H9 (cell line): Measurements from ENCODE around the gene SLC25A46. TPM values are rescaled to one million over a fixed set of nuclear protein-coding genes. Genes with fewer than 3 reads are reported as not detected.

Source experiments
- DNase-seq: peaks from one replicate; pipeline ENCODE4 v3.0.0-alpha.2; 2017
- H2AFZ ChIP-seq: one replicate; pipeline ENCODE4 v1.6.1; 2013; ENCODE audit warnings: mild to moderate bottlenecking, low read length, control low read depth, moderate library complexity
- H2AK5ac ChIP-seq: 2 replicates; pipeline ENCODE4 v1.6.1; 2013; ENCODE audit warnings: low read length, control low read depth, mixed read lengths; ENCODE audit not compliant: insufficient read length
- H2BK120ac ChIP-seq: one replicate; pipeline ENCODE4 v1.6.1; 2013; ENCODE audit warnings: low read depth, mild to moderate bottlenecking, low read length, control low read depth, inconsistent platforms; ENCODE audit not compliant: poor library complexity, severe bottlenecking
- H2BK12ac ChIP-seq: 2 replicates; pipeline ENCODE4 v1.6.1; 2013; ENCODE audit warnings: low read length, control low read depth, mixed read lengths, low read depth; ENCODE audit not compliant: insufficient read length
- H2BK15ac ChIP-seq: 2 replicates; pipeline ENCODE4 v1.6.1; 2013; ENCODE audit warnings: low read depth, low read length, control low read depth
- H2BK20ac ChIP-seq: one replicate; pipeline ENCODE4 v1.6.1; 2013; ENCODE audit warnings: low read depth, mild to moderate bottlenecking, low read length, control low read depth, inconsistent platforms; ENCODE audit not compliant: poor library complexity, severe bottlenecking
- H2BK5ac ChIP-seq: 2 replicates; pipeline ENCODE4 v1.6.1; 2013; ENCODE audit warnings: low read length, control low read depth, mixed read lengths; ENCODE audit not compliant: insufficient read length
- H3K14ac ChIP-seq: 2 replicates; pipeline ENCODE4 v1.6.1; 2013; ENCODE audit warnings: low read length, control low read depth; ENCODE audit not compliant: insufficient read depth
- H3K18ac ChIP-seq: 2 replicates; pipeline ENCODE4 v1.6.1; 2013; ENCODE audit warnings: low read depth, mild to moderate bottlenecking, mixed read lengths, low read length, control low read depth; ENCODE audit not compliant: insufficient read length
- H3K23ac ChIP-seq: 2 replicates; pipeline ENCODE4 v1.6.1; 2013; ENCODE audit warnings: low read length, control low read depth, mixed read lengths, low read depth; ENCODE audit not compliant: insufficient read length
- H3K23me2 ChIP-seq: 2 replicates; pipeline ENCODE4 v1.6.1; 2013; ENCODE audit warnings: low read depth, mild to moderate bottlenecking, mixed read lengths, low read length, control low read depth; ENCODE audit not compliant: insufficient read length, poor library complexity, severe bottlenecking
- H3K27ac ChIP-seq: 2 replicates; pipeline ENCODE4 v1.5.1; 2013; ENCODE audit warnings: low read length, control low read depth, mixed read lengths, low read depth; ENCODE audit not compliant: insufficient read length
- H3K27me3 ChIP-seq: 2 replicates; pipeline ENCODE4 v1.6.1; 2013; ENCODE audit warnings: low read length, control low read depth, inconsistent platforms; ENCODE audit not compliant: insufficient read depth
- H3K4ac ChIP-seq: 2 replicates; pipeline ENCODE4 v1.6.1; 2013; ENCODE audit warnings: low read depth, mild to moderate bottlenecking, control low read depth, inconsistent platforms, low read length, moderate library complexity
- H3K4me1 ChIP-seq: 2 replicates; pipeline ENCODE4 v1.6.1; 2013; ENCODE audit warnings: low read length, control low read depth, inconsistent platforms; ENCODE audit not compliant: insufficient read depth
- H3K4me2 ChIP-seq: 2 replicates; pipeline ENCODE4 v1.6.1; 2013; ENCODE audit warnings: low read length, control low read depth, mixed read lengths; ENCODE audit not compliant: insufficient read length, insufficient read depth
- H3K56ac ChIP-seq: 2 replicates; pipeline ENCODE4 v1.6.1; 2013; ENCODE audit warnings: low read depth, mild to moderate bottlenecking, mixed read lengths, low read length, control low read depth; ENCODE audit not compliant: insufficient read length
- H3K79me1 ChIP-seq: 2 replicates; pipeline ENCODE4 v1.6.1; 2013; ENCODE audit warnings: low read depth, mild to moderate bottlenecking, moderate library complexity, low read length, control low read depth, inconsistent platforms; ENCODE audit not compliant: insufficient read depth, poor library complexity, severe bottlenecking
- H3K79me2 ChIP-seq: 2 replicates; pipeline ENCODE4 v1.6.1; 2013; ENCODE audit warnings: low read length, control low read depth, inconsistent platforms; ENCODE audit not compliant: insufficient read depth
- H3K9ac ChIP-seq: 2 replicates; pipeline ENCODE4 v1.6.1; 2013; ENCODE audit warnings: low read length, control low read depth, mixed read lengths; ENCODE audit not compliant: insufficient read length; ENCODE audit errors: extremely low read depth
- H3K9me3 ChIP-seq: one replicate; pipeline ENCODE4 v1.6.1; 2013; ENCODE audit warnings: low read depth, low read length, inconsistent platforms; ENCODE audit not compliant: control insufficient read depth
- H3T11ph ChIP-seq: one replicate; pipeline ENCODE4 v1.6.1; 2013; ENCODE audit warnings: mild to moderate bottlenecking, low read length, control low read depth, inconsistent platforms
- H4K20me1 ChIP-seq: one replicate; pipeline ENCODE4 v1.6.1; 2013; ENCODE audit not compliant: control insufficient read depth, insufficient read length, insufficient read depth
- H4K5ac ChIP-seq: 2 replicates; pipeline ENCODE4 v1.6.1; 2013; ENCODE audit warnings: low read depth, mild to moderate bottlenecking, mixed read lengths, low read length, control low read depth; ENCODE audit not compliant: insufficient read length
- H4K8ac ChIP-seq: replicated peaks from 2 replicates; pipeline ENCODE4 v1.6.1; 2013; ENCODE audit warnings: low read length, control low read depth, mixed read lengths, low read depth; ENCODE audit not compliant: insufficient read length
- H4K91ac ChIP-seq: 2 replicates; pipeline ENCODE4 v1.6.1; 2013; ENCODE audit warnings: low read depth, mild to moderate bottlenecking, moderate library complexity, mixed read lengths, low read length, control low read depth; ENCODE audit not compliant: insufficient read length
- H3K27ac Mint-ChIP-seq, 3 experiments: 2 replicates in 2 of 3; 3 replicates in 1 of 3; pipeline ENCODE4 v1.8.0; 2020 to 2021; ENCODE audit warnings: mixed read lengths in 3 of 3, mild to moderate bottlenecking in 1 of 3, moderate library complexity in 1 of 3
- H3K27me3 Mint-ChIP-seq: 2 replicates; pipeline ENCODE4 v1.8.0; 2021; ENCODE audit warnings: low read depth, mild to moderate bottlenecking, moderate library complexity, mixed read lengths
- H3K36me3 Mint-ChIP-seq, 3 experiments: 2 replicates in 2 of 3; 3 replicates in 1 of 3; pipeline ENCODE4 v1.8.0; 2020 to 2021; ENCODE audit warnings: low read depth in 3 of 3, mixed read lengths in 3 of 3; ENCODE audit not compliant: insufficient read depth in 1 of 3
- H3K4me1 Mint-ChIP-seq, 2 experiments: 2 replicates each; pipeline ENCODE4 v1.8.0; 2020; ENCODE audit warnings: mixed read lengths in 2 of 2
- H3K4me3 Mint-ChIP-seq, 2 experiments: 2 replicates in 1 of 2; 3 replicates in 1 of 2; pipeline ENCODE4 v1.8.0; 2020 to 2021; ENCODE audit warnings: mild to moderate bottlenecking in 2 of 2, mixed read lengths in 2 of 2, moderate library complexity in 1 of 2
- H3K9me3 Mint-ChIP-seq, 2 experiments: 2 replicates in 1 of 2; 3 replicates in 1 of 2; pipeline ENCODE4 v1.8.0; 2020; ENCODE audit warnings: mild to moderate bottlenecking in 2 of 2, mixed read lengths in 2 of 2, moderate library complexity in 1 of 2
- CTCF ChIP-seq: fragments of 200-600 bp; sonication (generic); conservative IDR thresholded peaks from 3 replicates; pipeline ENCODE4 v1.8.0; 2021; ENCODE audit warnings: antibody characterized with exemption, mild to moderate bottlenecking
- WGBS: extraction: QIAGEN DNeasy Blood & Tissue Kit; methylation state at CpG from one replicate; pipeline ENCODE4 v1.1.7; 2013; ENCODE audit warnings: missing lambda C conversion rate, low lambda C conversion rate, mixed read lengths; ENCODE audit not compliant: insufficient read length; ENCODE audit errors: extremely low coverage; 5-methylcytosine and 5-hydroxymethylcytosine counted together
- total RNA-seq: library from RNA; stranded (reverse); gene quantifications from 2 replicates; pipeline ENCODE4 v1.2.1, GENCODE V29; 2021

Gene SLC25A46
- total RNA-seq, 1 experiment from 2014 or later: 26.0 TPM

- Mint-ChIP-seq H3K27ac (no peak overlapping the region), H3K27me3 (no peaks in the 10 kb centered on the region)
Measured at GRCh38 chr5:110707260-110707844, 31.5 kb upstream of the SLC25A46 start.

More at GRCh38 chr5:110707260-110707844, 31.5 kb upstream of the SLC25A46 start:
- H3K9me3 Mint-ChIP-seq: no peaks in the 10 kb centered on the region
- Histone ChIP-seq H2AFZ (no peak overlapping the region), H2BK120ac (no peak overlapping the region), H2BK12ac (no peak overlapping the region), H2BK15ac (no peak overlapping the region), H3K4me2 (no peak overlapping the region), H3K27me3 (no peaks in the 10 kb centered on the region), H3K23ac (no peak overlapping the region), H3K27ac (no peak overlapping the region), H3T11ph (no peak overlapping the region), H4K8ac (no peak overlapping the region), H2BK5ac (no peak overlapping the region), H3K56ac (no peak overlapping the region), H3K4me1 (no peaks in the 10 kb centered on the region), H4K91ac (no peak overlapping the region), H4K20me1 (no peaks in the 10 kb centered on the region), H3K9me3 (no peaks in the 10 kb centered on the region), H3K4ac (no peak overlapping the region), H3K9ac (no peak overlapping the region), H3K18ac (no peak overlapping the region), H3K14ac (no peak overlapping the region; the same call in 1 of the 2 replicates), H4K5ac (no peak overlapping the region), H3K79me2 (no peaks in the 10 kb centered on the region), H2BK20ac (no peak overlapping the region), H2AK5ac (no peak overlapping the region), H3K23me2 (no peaks in the 10 kb centered on the region), H3K79me1 (no peaks in the 10 kb centered on the region)
- H3K4me3 Mint-ChIP-seq: no peak overlapping the region
- no CpG with 5 or more reads among the region's 3 CpGs for WGBS
- DNase-seq: no peak
- no peaks in the 10 kb centered on the region for H3K4me1 Mint-ChIP-seq
- no peak for TF ChIP-seq CTCF
- no peaks in the 10 kb centered on the region for H3K36me3 Mint-ChIP-seq
